ENCODE data around the gene DENND2A.
"Not testable (repeated sequence)": the region's sequence is repeated elsewhere in the genome, so short reads cannot be mapped to it uniquely, and the experiment has no call there.

The DENND2A gene

DNA sequence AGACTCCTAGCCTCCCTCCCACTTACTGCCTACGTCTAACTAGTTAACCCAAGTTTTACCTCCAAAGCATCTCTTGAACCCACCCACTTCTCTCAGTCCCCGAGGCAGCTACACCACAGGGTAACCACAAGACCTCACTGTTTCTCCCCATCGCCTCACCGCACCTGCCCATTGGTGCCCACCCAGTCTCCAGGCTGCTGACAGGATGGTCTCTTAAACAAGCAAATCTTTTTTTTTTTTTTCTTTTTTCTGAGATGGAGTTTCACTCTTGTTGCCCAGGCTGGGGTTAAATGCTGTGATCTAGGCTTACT, 47.0 kb downstream of the DENND2A start:
- no peak for FAIRE-seq
- no peak for DNase-seq (ENCODE audit: low spot score)

DNA sequence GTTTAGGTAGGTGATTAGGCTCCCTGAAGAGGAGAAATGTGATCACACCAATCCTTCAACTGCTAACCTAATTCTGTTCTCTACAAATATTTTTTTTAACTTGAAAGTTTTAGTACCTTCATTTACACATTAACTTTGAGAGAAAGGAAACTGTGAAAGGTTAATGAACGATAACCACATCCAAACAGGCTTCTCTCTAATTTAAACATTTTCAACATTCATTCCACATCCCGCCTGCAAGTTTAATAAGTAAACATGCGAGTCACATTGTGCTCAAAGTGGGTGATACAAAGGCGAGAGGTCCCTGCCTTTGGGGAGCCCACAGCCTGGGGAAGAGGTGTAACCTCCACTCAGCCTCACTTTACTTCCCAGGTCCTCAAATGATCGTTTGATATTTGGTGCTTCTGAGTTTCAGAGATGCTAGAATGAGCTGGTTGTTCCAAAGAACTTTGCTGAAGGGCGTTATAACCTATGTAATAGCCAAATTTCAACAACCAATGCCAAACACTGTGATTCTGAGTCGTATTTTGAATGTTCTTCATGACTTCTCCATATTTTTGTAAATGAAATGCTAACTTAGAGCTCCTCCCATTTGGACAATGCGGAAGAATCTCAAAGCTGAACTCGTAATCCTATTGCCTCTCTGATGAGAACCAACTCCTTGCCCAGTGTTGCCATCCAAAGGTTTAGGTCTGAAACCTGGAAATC, 47.5 kb downstream of the DENND2A start:
- DNase-seq (ENCODE audit: low spot score): no peak

DNA sequence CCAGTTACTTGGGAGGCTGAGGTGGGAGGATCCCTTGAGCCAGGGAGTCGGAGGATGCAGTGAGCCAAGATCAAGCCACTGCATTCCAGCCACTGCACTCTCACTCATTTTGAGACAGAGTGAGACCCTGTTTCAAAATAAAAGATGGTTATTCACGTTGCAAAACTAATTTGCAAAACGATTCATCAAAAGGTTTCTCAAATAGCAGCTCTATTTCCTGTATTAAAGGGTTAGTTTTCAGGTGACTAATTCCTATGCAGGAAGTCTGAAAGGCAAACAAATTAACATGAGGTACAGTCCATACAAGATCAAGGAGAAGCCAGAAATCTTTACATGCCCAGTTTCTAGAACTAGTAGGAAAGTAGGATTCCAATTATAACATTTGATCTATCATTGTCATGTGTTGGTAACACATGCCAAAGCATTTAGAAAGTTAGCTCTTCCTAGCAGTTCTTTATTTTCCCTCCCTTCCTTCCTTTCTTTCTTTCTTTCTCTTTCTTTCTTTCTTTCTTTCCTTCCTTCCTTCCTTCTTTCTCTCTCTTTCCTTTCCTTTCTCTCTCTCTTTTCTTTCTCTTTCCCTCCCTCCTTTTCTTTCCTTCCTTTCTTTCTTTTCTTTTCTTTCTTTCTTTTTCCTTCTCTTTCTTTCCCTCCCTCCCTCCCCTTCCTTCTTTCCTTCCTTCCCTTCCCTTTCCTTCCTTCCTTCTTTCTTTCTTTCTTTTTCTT, 49.3 kb downstream of the DENND2A start:
- DNase-seq (ENCODE audit: low spot score) (no peak), FAIRE-seq (no peak)

More for the DNA sequence above, 47.5 kb downstream of the DENND2A start:
- no peak for FAIRE-seq

DNA sequence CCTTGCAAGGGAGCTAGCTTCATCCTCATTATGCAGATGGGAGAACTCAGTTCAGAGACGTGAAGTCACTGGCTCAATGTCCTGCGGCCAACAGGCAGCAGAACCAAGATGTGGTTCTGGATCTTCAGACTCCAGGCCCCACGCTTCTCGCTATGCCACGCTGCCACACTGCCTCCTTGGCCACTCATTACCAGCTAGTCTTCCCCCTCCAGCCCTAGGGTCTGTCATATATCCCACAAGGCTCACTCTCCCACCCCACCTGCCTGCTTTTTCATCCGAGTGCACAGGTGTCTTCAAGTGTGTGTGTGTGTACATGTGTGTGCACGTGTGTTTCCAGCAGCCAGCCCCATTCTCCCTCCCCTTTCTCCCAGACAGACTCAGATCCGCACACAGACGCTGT, 53.4 kb downstream of the DENND2A start:
- FAIRE-seq: no peak
- no peak for DNase-seq (ENCODE audit: low spot score)

DNA sequence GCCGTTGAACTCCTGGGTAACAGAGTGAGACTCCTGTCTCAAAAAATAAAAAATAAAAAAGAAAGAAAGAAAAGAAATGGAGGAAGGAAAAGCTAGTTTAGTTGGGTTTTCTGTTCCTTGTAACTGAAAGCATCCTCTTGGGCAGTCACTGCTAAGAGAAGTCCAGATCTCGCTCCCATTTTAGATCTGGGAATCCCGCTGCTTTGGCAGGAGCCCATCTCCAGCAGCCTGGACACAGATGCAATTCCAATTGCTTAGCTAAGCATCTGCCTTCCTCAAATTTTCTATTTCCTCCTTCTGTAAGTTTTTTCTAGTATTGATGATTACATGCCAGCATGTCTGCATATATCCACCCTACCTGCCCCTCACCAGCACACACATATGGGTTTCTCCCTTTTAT, 54.1 kb downstream of the DENND2A start:
- DNase-seq (ENCODE audit: low spot score) (no peak), FAIRE-seq (no peak)

DNA sequence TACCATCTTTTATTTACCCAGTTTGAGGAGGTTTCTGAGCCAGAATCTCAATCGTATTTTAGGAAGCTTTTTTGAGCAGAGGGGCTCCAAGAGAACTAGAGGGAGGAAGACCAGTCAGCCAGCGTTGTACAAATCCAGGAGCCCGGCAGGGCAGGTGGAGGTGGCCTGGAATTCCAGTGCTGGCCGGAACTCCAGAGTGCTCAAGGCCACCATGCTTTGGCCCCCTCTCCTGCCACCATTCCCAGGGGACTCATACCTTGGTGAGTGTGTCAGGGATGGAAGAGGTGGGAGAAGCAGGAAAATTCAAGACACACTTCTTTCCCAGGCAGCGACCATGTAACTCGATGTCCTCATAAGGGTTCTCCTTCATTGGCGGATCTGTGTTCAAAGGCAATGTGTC, 55.3 kb downstream of the DENND2A start:
- FAIRE-seq (no peak), DNase-seq (ENCODE audit: low spot score) (no peak)

DNA sequence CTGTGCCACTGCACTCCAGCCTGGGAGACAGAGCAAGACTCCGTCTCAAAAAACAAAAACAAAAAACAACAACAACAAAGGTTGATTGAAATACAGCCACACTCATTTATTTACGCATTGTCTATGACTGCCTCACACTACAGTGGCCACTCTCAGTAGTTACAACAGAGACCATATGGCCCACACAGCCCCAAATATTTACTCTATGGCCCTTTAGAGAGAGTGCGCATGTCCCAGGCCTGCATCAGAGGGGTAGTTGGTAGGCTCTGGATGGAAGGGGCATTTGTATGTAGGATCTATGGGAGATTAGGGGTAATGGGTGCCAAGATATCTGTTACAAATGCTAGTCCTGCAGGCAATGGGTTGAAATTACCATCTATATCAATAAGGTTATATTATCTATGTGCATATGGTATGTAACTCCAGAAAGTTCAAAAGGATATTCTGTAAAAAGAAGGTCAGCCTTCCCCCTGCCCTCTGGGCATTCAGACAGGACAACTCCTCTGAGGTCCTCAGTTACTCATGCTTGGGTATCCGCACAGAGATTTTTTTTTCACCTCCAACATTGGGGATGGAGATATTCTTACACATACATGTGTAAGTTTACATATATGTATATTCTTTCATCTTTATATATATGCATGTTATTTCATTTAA, 56.3 kb downstream of the DENND2A start:
- DNase-seq (ENCODE audit: low spot score) (no peak), FAIRE-seq (no peak)

DNA sequence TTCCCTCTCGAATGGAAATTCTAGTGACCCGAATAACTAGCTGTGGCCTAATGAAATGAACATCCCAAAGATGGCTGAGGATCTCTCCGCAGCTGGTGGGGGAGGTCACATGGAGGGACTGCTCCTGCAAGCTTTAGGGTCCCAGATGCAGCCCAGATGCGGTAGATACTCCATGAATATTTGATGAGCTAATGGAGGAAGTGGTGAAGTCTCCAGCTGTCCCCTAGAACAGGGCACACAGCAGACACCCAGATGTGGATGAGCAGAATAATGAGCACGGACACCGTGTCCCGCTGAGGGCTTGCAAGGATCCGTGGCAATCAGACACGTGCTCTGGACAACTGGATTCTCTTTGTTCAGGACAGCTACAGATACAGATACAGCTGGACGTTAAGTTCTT, 59.2 kb downstream of the DENND2A start:
- DNase-seq (ENCODE audit: low spot score) (no peak), FAIRE-seq (no peak)

DNA sequence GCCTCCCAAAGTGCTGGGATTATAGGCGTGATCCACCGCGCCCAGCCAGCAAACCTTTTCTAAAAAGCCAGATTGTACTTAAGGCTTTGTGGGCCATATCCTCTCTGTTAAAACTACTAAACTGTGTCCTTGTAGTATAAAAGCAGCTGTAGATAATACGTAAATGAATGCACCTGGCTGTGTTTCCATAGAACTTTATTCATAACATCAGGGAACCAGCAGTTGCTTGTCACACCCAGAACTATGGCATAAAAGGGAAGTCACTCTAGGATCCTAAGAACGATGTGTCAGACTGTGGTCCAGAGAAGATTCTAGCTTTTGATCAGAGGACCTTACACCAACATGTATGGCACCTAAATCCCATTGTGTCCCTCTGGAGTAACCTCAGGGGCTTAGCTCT, 63.0 kb downstream of the DENND2A start:
- FAIRE-seq (no peak), DNase-seq (ENCODE audit: low spot score) (no peak)

DNA sequence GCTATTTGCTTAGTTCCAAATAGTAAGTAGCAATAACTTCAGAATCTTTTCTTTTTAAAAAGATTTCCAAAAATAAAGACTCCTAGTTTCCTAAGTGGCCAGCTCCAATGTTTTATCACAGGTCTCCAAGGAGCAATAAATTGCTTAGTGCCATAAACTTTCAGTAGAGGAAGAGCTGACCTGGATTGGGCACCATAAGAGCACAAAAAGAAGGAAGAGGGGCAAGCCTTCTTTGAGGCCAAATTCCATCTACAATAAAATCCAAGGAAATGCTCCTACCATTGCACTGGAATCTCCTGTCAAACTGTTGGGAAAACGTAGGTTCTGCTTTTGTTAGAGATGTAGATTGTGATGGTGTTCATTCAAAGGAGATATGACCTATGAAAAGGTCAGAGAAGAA, 64.0 kb downstream of the DENND2A start:
- no peak for FAIRE-seq
- DNase-seq (ENCODE audit: low spot score): no peak

DNA sequence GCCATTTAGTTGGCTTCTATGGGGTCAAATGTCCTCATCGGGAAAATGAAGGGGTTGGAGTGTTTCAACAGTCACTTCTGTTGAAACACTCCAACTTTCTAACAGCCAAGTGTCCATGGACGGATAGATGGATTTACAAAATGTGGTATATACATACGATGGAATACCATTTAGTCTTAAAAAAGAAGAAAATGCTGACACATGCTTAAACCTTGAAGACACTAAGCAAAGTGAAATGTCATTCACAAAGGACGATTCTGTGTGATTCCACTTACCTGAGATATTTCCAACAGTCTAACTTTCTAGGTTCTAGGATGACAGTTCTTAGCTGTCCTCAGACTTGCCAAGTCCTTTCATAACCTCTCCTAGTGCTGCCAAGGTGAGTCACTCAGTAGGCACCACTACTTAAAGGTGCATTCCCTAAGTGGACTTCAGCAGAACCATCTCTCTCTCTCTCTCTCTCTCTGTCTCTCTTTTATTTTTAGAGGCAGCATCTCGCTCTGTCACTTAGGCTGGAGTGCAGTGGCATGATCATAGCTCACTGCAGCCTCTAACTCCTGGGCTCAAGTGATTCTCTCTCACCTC, 69.0 kb downstream of the DENND2A start:
- DNase-seq (ENCODE audit: low spot score): no peak
- no peak for FAIRE-seq

DNA sequence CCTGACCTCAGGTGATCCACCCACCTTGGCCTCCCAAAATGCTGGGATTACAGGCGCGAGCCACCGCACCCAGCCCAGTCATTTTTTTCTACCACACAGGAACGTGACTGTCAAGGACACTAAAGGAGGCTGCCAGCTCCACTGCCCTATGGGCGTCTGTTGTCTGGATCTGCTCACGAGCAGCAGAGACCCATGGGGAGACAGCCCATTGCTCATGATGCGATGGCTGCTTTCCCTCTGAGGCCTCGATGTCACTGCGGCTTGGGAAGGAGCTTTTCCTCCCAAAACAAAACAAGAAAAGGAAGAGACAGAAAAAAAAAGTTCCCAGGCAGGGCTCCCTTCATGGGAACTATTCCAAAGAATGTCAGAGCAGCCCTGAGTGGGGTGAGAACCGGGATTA, 70.5 kb downstream of the DENND2A start:
- DNase-seq (ENCODE audit: low spot score): no peak
- no peak for FAIRE-seq

DNA sequence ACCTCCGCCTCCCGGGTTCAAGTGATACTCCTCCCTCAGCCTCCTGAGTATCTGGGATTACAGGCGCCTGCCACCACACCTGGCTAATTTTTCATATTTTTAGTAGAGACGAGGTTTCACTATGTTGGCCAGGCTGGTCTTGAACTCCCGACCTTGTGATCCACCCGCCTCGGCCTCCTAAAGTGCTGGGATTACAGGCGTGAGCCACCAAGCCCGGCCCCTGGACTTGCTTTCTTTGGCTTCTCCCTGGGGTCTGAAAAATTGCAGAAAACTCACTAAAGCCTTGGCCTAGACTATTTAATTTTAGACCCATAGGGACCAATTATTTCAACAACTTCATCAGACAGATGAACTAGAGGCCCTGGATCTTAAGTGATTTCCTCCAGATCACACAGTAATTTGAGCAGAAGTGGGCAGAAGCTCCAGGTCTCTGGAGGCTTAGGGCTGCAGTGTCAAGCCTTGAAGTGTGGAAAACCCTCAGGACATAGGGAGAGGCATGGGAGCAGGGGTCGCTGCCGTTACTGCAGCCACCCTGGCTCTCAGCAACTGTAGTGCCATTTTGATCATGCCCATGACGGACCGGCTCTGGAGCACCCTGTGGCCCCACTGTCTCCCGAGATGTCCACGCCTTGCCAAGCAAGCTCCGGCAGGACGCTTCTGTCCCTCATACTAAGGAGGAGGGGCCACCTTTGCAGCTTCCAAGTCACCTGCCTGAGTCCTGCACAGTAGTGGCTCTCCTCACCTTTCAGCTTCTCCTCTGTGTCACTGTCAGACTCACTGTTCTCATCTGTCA, 72.4 kb downstream of the DENND2A start:
- DNase-seq (ENCODE audit: low spot score) (no peak), FAIRE-seq (no peak)

DNA sequence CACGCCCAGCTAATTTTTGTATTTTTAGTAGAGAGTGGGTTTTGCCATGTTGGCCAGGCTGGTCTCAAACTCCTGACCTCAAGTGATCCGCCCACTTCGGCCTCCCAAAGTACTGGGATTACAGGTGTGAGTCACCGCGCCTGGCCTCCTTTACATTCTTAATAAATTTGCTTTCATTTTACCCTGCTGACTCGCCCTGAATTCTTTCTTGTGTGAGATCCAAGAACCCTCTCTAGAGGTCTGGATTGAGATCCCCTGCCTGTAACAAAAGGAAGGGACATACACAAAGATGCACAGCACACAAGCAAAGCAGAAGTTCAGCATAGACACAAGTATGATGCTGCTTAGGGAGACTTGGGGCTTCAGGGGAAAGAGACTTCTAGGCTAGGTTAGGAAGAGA, 74.4 kb downstream of the DENND2A start:
- FAIRE-seq: not testable (repeated sequence)
- peak; percentile 16 for DNase-seq (ENCODE audit: low spot score)

DNA sequence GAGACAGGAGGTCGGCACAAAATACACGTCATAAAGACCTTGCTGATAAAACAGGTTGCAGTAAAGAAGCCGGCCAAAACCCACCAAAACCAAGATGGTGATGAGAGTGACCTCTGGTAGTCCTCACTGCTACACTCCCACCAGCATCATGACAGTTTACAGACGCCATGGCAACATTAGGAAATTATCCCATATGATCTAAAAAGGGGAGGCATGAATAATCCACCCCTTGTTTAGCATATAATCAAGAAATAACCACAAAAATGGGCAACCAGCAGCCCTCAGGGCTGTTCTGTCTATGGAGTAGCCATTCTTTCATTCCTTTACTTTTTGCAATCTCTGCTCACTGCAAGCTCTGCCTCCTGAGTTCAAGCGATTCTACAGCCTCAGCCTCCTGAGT, 74.9 kb downstream of the DENND2A start:
- FAIRE-seq; DNase-seq (ENCODE audit: low spot score): not testable (repeated sequence)

DNA sequence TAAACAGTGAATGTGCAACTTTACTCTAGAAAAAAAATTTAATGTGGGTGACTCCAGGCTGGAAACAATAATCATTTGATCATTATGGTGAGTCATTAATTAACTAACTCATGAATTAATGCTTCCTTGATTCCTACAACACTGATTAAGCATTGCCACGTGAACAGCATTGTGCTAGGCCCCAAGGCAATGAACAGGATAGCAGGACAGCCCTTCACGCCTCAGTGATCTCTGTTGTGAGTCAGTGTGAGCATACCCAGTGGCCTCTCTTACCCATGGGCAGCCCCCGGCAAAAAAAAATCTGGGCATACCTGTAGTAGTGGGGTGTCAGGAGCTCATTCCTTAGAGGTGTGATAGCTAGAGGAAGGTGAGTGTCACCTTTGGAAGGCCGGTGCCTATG, 76.0 kb downstream of the DENND2A start:
- DNase-seq (ENCODE audit: low spot score): no peak
- FAIRE-seq: no peak

DNA sequence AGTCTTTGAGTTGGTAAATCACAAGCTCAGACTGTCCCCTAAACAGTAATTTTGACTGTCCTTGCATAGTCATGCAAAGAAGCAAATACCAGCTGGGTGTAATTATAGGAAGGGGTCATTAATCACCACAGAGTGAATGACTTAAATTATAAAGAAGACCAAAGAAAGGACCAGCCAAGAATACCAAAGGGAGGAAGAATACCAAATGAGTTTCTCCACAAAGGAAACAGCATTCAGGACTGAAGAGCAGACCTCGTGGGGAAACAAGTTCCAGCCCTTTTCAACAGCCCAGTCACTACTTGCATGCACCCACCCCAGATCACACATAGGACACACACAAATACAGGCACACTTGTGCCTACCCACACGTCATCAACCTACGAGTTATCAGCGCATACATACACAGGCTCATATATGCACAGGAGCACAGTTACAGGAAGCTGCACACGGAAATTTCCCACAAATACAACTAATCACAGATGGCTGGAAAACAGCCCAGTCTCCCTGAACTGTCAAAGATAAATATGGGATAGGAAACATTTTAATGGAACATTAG, 77.6 kb downstream of the DENND2A start:
- DNase-seq (ENCODE audit: low spot score): no peak
- FAIRE-seq: no peak

DNA sequence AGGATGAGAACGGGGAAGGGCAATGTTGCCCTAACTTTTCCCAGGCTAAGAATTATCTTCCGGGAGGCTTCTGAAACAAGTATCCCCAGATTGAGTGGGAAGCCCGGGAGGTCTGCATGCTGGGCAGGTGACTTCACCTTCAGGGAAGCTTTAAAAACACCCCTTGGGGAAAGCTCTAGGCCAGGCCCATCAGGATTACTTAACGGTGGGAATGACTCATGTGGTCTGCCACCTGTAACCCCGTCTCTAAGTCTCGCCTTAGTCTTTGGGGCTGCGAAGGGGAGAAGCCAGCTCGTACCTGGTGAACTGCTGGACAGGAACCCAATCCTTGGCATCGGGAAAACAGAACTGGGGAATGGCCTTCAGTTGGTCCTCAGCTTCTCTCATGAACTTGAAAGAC, 81.2 kb downstream of the DENND2A start:
- no peak for DNase-seq (ENCODE audit: low spot score)
- no peak for FAIRE-seq

DNA sequence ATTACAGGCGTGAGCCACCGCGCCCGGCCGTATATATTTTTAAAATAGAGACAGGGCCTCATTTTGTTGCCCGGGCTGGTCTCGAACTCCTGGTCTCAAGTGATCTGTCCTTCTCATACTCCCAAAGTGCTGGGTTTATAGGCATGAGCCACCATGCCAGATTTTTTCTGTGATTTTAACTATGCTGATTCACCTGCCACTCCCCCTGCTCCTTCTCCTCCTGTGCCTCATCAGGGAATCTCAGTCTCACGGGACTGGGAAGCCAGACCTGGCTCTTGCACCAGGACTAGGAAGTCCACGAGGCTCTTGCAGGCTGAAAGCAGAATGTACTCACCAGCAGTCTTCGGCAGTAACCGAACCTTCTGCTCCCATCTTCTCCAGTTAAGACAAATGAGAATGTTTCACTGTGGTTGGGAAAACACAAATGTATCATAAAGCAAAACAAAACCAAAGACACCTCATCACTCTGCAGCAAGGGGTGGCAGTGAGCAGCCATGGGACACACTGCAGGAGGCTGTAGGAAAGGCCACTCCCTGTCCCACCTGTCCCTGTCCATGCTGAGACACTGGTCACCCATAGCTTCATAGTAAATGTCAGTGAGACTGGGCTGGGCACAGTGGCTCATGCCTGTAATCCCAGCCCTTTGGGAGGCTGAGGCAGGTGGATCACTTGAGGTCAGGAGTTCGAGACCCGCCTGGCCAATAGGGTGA, 82.6 kb downstream of the DENND2A start:
- FAIRE-seq: no peak
- no peak for DNase-seq (ENCODE audit: low spot score)

DNA sequence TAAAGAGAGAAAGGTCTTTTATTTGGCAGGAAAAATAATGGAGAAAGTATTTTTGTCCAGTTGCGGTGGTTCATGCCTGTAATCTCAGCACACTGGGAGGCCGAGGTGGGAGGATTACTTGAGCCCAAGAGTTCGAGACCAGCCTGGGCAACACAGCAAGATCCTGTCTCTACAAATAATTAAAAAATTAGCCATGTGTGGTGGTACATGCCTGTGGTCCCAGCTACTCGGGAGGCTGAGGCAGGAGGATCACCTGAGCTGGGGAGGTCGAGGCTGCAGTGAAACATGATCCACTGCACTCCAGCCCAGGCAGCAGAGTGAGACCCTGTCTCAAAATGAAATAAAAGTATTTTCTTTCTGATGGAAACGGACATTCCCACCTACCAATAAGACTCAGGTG, 83.5 kb downstream of the DENND2A start:
- DNase-seq (ENCODE audit: low spot score) (no peak), FAIRE-seq (no peak)

DNA sequence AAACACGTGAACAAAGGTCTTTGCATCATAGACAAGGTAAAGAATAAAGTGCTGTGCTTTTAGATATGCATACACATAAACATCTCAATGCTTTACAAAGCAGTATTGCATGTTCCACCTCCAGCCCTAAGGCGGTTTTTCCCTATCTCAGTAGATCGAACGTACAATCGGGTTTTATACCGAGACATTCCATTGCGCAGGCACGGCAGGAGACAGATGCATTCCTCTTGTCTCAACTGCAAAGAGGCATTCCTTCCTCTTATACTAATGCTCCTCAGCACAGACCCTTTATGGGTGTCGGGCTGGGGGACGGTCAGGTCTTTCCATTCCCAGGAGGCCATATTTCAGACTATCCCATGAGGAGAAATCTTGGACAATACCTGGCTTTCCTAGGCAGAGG, 87.4 kb downstream of the DENND2A start:
- DNase-seq (ENCODE audit: low spot score); FAIRE-seq: not testable (repeated sequence)
